DOHH2 (cell line): Measurements from ENCODE around the gene ERRFI1.

ENCODE experiments used
- CTCF ChIP-seq: fragments of 200-600 bp; sonication (generic); IDR thresholded peaks from one replicate; pipeline ENCODE4 v1.5.1; 2014; ENCODE audit warnings: antibody characterized with exemption, mild to moderate bottlenecking, low read depth, low read length; ENCODE audit not compliant: poor library complexity, severe bottlenecking
- EZH2phosphoT487 ChIP-seq: fragments of 200-600 bp; sonication (generic); IDR thresholded peaks from 2 replicates; pipeline ENCODE4 v1.6.1; 2017; ENCODE audit warnings: borderline replicate concordance, mild to moderate bottlenecking, antibody characterized with exemption, low read length, moderate library complexity, mixed read lengths

- TF ChIP-seq CTCF (no peak), EZH2phosphoT487 (no peak)
These were observed 38.6 kb downstream of the ERRFI1 start for GRCh38 chr1:7987528-7987927.
